Panc1 (cell line): Measurements from ENCODE around the gene PTMS. TPM values are rescaled to one million over a fixed set of nuclear protein-coding genes. Genes with fewer than 3 reads are reported as not detected.
A peak's percentile ranks its signal among the peaks of the same experiment; 100 is the strongest.

ENCODE experiments used
- ATAC-seq: fragments of 200-7000 bp; cut with Tn5 transposase; 2 replicates; pipeline ENCODE4 v1.9.1; 2020; ENCODE audit warnings: mild to moderate bottlenecking, moderate library complexity
- Bru-seq: library from RNA; stranded (reverse); fragments of 400-500 nt; gene quantifications from one replicate; lab custom pipeline; 2021; lab: Mats Ljungman, UMichigan
- BruChase-seq, 2 experiments: library from RNA; stranded (reverse); fragments of 400-500 nt; gene quantifications; one replicate each; lab custom pipeline; 2021; lab: Mats Ljungman, UMichigan
- BruUV-seq: library from RNA; stranded (reverse); fragments of 400-500 nt; replicated peaks from 2 replicates; lab custom pipeline; 2021; lab: Mats Ljungman, UMichigan
- CTCF ChIA-PET: fragments of 300-600 bp; sonication (Branson Sonifier 250); formaldehyde crosslinking; loops from one replicate; lab custom pipeline; 2022; ENCODE audit warnings: antibody characterized with exemption; lab: Charles Lee
- POLR2A ChIA-PET: fragments of 300-600 bp; sonication (Branson Sonifier 250); formaldehyde crosslinking; loops from one replicate; lab custom pipeline; 2022; ENCODE audit warnings: antibody characterized with exemption; lab: Charles Lee
- DNase-seq: peaks from one replicate; pipeline ENCODE4 v3.0.0-alpha.2; 2010; ENCODE audit warnings: low read depth, low spot score
- H3K27ac ChIP-seq: 2 replicates; pipeline ENCODE4 v1.5.1; 2011; ENCODE audit warnings: mild to moderate bottlenecking, low read length, inconsistent platforms
- H3K27me3 ChIP-seq: fragments of 200-500 bp; sonication (Bioruptor generic); 2 replicates; pipeline ENCODE4 v1.6.0; 2014; ENCODE audit warnings: low read length, inconsistent platforms; ENCODE audit not compliant: control insufficient read depth, insufficient read depth
- H3K36me3 ChIP-seq: fragments of 200-500 bp; sonication (Bioruptor generic); 2 replicates; pipeline ENCODE4 v1.5.1; 2014; ENCODE audit warnings: inconsistent platforms, mild to moderate bottlenecking, low read length, moderate library complexity; ENCODE audit not compliant: control insufficient read depth, insufficient read depth
- H3K4me1 ChIP-seq: 2 replicates; pipeline ENCODE4 v1.5.1; 2011; ENCODE audit warnings: inconsistent platforms, mild to moderate bottlenecking, low read length, moderate library complexity; ENCODE audit not compliant: control insufficient read depth, insufficient read depth
- H3K4me3 ChIP-seq, 2 experiments: 2 replicates each; pipeline ENCODE4 v1.5.1; 2011 to 2012; ENCODE audit warnings: low read depth in 2 of 2, low read length in 2 of 2, mild to moderate bottlenecking in 2 of 2, inconsistent platforms in 1 of 2, moderate library complexity in 1 of 2
- H3K9me3 ChIP-seq: fragments of 200-500 bp; sonication (Bioruptor generic); 2 replicates; pipeline ENCODE4 v1.5.1; 2014; ENCODE audit warnings: low read depth, mild to moderate bottlenecking, inconsistent platforms, low read length, moderate library complexity; ENCODE audit not compliant: control insufficient read depth, insufficient read depth
- CTCF ChIP-seq: fragments of 450-650 bp; IDR thresholded peaks from 2 replicates; pipeline ENCODE4 v1.5.1; 2017; ENCODE audit warnings: mild to moderate bottlenecking
- POLR2AphosphoS5 ChIP-seq: IDR thresholded peaks from 2 replicates; pipeline ENCODE4 v1.6.1; 2012; ENCODE audit warnings: mild to moderate bottlenecking, low read depth, low read length, moderate library complexity
- REST ChIP-seq, 2 experiments: IDR thresholded peaks; 2 replicates each; pipeline ENCODE4 v1.6.1; 2011 to 2012; ENCODE audit warnings: low read depth in 2 of 2, control low read depth in 1 of 2, low read length in 1 of 2, mild to moderate bottlenecking in 1 of 2, moderate library complexity in 1 of 2; ENCODE audit not compliant: insufficient read depth in 1 of 2
- SIN3A ChIP-seq: IDR thresholded peaks from 2 replicates; pipeline ENCODE4 v1.6.1; 2012; ENCODE audit warnings: low read depth, mild to moderate bottlenecking, low read length, moderate library complexity, borderline replicate concordance; ENCODE audit not compliant: insufficient read depth
- TCF7L2 ChIP-seq: IDR thresholded peaks from 2 replicates; pipeline ENCODE4 v1.6.1; 2011; ENCODE audit warnings: mild to moderate bottlenecking, low read depth, low read length, inconsistent platforms
- in situ Hi-C: cut with HindIII; loops from 2 replicates; pipeline ENCODE4 v1.10.0; 2016; ENCODE audit warnings: low sequenced_read_pairs, low pct_unique_long_range_greater_than_20kb
- intact Hi-C: fragments of 100-400 bp; cut with micrococcal nuclease; formaldehyde crosslinking; loops from one replicate; pipeline ENCODE4 v1.10.0; 2022; ENCODE audit not compliant: unreplicated experiment
- long read RNA-seq: library from polyadenylated mRNA; unstranded; transcript quantifications from one replicate; pipeline ENCODE4 v2.0.0, GENCODE V29; 2021; ENCODE audit not compliant: unreplicated experiment
- polyA plus RNA-seq: library from polyadenylated mRNA; unstranded; fragments of >200 nt; gene quantifications from one replicate; pipeline ENCODE4 v1.2.1, GENCODE V29; 2012; ENCODE audit warnings: missing spikeins; ENCODE audit not compliant: insufficient read length
- total RNA-seq: library from RNA; stranded (reverse); gene quantifications from one replicate; pipeline ENCODE4 v1.2.1, GENCODE V29; 2021; ENCODE audit not compliant: unreplicated experiment

Gene PTMS
- total RNA-seq (395 TPM), Bru-seq, nascent RNA (percentile 90 among the genes with signal in this experiment), BruChase-seq, experiment 1, labeled RNA remaining after a 2-hour chase (percentile 91 among the genes with signal in this experiment), BruChase-seq, experiment 2, labeled RNA remaining after a 6-hour chase (percentile 96 among the genes with signal in this experiment)
- 554 TPM for polyA plus RNA-seq
- long read RNA-seq, transcript PTMS-202 (5 exons, 773 nt): minor isoform, 7 of 250 reads
- long read RNA-seq, transcript PTMS-207 (5 exons, 1,150 nt): major isoform, 82 of 250 reads
- long read RNA-seq, partial matches to known transcripts: 58 of 250 reads
- long read RNA-seq, other reads (novel, unspliced or antisense): 102 of 250 reads

- in situ Hi-C loops: no loop called here
- peak within 1 kb of the TSS; percentile 90 to 91 for H3K4me3 ChIP-seq
- no peaks in the 10 kb centered on the region for H3K9me3 ChIP-seq
- H3K27ac ChIP-seq: peak within 1 kb of the TSS; percentile 96
- H3K36me3 ChIP-seq: peaks cover 2% of the 10 kb centered on the region
- no peak for DNase-seq
- intact Hi-C loops: no loop called here
- H3K4me1 ChIP-seq: peaks cover 36% of the 10 kb centered on the region
- H3K27me3 ChIP-seq: no peaks in the 10 kb centered on the region
- POLR2A ChIA-PET: interaction anchor here (0.6 to 0.9 kb wide), 4 partner anchors 13 to 101 kb away, joined by 4 to 17 read pairs (median 8); partner anchors contain the start of gene MLF2
- CTCF ChIA-PET: interaction anchor here (0.6 to 1.7 kb wide), 5 partner anchors 13 to 106 kb away, joined by 3 to 15 read pairs (median 5); partner anchors contain the start of genes COPS7A, MLF2 and ZNF384
- BruUV-seq: TSS peak; percentile 93
- TF ChIP-seq REST (IDR thresholded peaks at IDR 0.05; ENCODE audit: insufficient read depth in 1 of 2, low read depth in 2 of 2, low read length in 1 of 2): no peak
- peak; percentile 58; the same call in 1 of the 2 replicates for TF ChIP-seq TCF7L2
- TF ChIP-seq SIN3A: peak; percentile 37; the same call in 1 of the 2 replicates
- no peak for TF ChIP-seq CTCF
- TF ChIP-seq POLR2AphosphoS5: peak; percentile 82
- ATAC-seq: peak; percentile 70
These were observed at the start of gene PTMS for GRCh38 chr12:6765634-6766581. Gene PTMS (plus strand): TSS chr12:6766363. CDS start chr12:6766706, 343 bp downstream.

- DNase-seq (no peak), ATAC-seq (no peak)
- ChIA-PET CTCF (no interaction called here), POLR2A (no interaction called here)
- no TSS peak for BruUV-seq
- no peaks in the 10 kb centered on the region for H3K9me3 ChIP-seq
- H3K4me3 ChIP-seq: no peak overlapping the region
- no peak for TF ChIP-seq POLR2AphosphoS5
- TF ChIP-seq SIN3A: no peak
- no peak for TF ChIP-seq REST (IDR thresholded peaks at IDR 0.05; ENCODE audit: insufficient read depth in 1 of 2, low read depth in 2 of 2, low read length in 1 of 2)
- TF ChIP-seq TCF7L2: no peak
- TF ChIP-seq CTCF: no peak
- in situ Hi-C loops: no loop called here
- no peak overlapping the region for H3K27ac ChIP-seq
- intact Hi-C loops: no loop called here
- no peaks in the 10 kb centered on the region for H3K4me1 ChIP-seq
- no peaks in the 10 kb centered on the region for H3K36me3 ChIP-seq
- H3K27me3 ChIP-seq: no peaks in the 10 kb centered on the region
These were observed 49.2 kb upstream of the PTMS start for GRCh38 chr12:6716874-6717437.
